ENCODE measurements around the gene ZMYND8.

- TF ChIP-seq, protein P1, sequence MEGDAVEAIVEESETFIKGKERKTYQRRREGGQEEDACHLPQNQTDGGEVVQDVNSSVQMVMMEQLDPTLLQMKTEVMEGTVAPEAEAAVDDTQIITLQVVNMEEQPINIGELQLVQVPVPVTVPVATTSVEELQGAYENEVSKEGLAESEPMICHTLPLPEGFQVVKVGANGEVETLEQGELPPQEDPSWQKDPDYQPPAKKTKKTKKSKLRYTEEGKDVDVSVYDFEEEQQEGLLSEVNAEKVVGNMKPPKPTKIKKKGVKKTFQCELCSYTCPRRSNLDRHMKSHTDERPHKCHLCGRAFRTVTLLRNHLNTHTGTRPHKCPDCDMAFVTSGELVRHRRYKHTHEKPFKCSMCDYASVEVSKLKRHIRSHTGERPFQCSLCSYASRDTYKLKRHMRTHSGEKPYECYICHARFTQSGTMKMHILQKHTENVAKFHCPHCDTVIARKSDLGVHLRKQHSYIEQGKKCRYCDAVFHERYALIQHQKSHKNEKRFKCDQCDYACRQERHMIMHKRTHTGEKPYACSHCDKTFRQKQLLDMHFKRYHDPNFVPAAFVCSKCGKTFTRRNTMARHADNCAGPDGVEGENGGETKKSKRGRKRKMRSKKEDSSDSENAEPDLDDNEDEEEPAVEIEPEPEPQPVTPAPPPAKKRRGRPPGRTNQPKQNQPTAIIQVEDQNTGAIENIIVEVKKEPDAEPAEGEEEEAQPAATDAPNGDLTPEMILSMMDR (tag by site-specific recombination; IDR thresholded peaks at IDR 0.05): no peak
- TF ChIP-seq ZNF791 (tag by site-specific recombination; IDR thresholded peaks at IDR 0.05) (no peak), ZNF792 (tag by site-specific recombination; IDR thresholded peaks at IDR 0.05) (no peak)
These were observed 106.6 kb downstream of the ZMYND8 start for GRCh38 chr20:47249913-47250312.

All from HEK293 (cell line).